H9 (cell line): ENCODE data around the gene SCN5A. TPM values are rescaled to one million over a fixed set of nuclear protein-coding genes. Genes with fewer than 3 reads are reported as not detected.

Source experiments
- DNase-seq: peaks from one replicate; pipeline ENCODE4 v3.0.0-alpha.2; 2017
- H2AFZ ChIP-seq: one replicate; pipeline ENCODE4 v1.6.1; 2013; ENCODE audit warnings: mild to moderate bottlenecking, low read length, control low read depth, moderate library complexity
- H2AK5ac ChIP-seq: 2 replicates; pipeline ENCODE4 v1.6.1; 2013; ENCODE audit warnings: low read length, control low read depth, mixed read lengths; ENCODE audit not compliant: insufficient read length
- H2BK120ac ChIP-seq: one replicate; pipeline ENCODE4 v1.6.1; 2013; ENCODE audit warnings: low read depth, mild to moderate bottlenecking, low read length, control low read depth, inconsistent platforms; ENCODE audit not compliant: poor library complexity, severe bottlenecking
- H2BK12ac ChIP-seq: 2 replicates; pipeline ENCODE4 v1.6.1; 2013; ENCODE audit warnings: low read length, control low read depth, mixed read lengths, low read depth; ENCODE audit not compliant: insufficient read length
- H2BK15ac ChIP-seq: 2 replicates; pipeline ENCODE4 v1.6.1; 2013; ENCODE audit warnings: low read depth, low read length, control low read depth
- H2BK20ac ChIP-seq: one replicate; pipeline ENCODE4 v1.6.1; 2013; ENCODE audit warnings: low read depth, mild to moderate bottlenecking, low read length, control low read depth, inconsistent platforms; ENCODE audit not compliant: poor library complexity, severe bottlenecking
- H2BK5ac ChIP-seq: 2 replicates; pipeline ENCODE4 v1.6.1; 2013; ENCODE audit warnings: low read length, control low read depth, mixed read lengths; ENCODE audit not compliant: insufficient read length
- H3K14ac ChIP-seq: 2 replicates; pipeline ENCODE4 v1.6.1; 2013; ENCODE audit warnings: low read length, control low read depth; ENCODE audit not compliant: insufficient read depth
- H3K18ac ChIP-seq: 2 replicates; pipeline ENCODE4 v1.6.1; 2013; ENCODE audit warnings: low read depth, mild to moderate bottlenecking, mixed read lengths, low read length, control low read depth; ENCODE audit not compliant: insufficient read length
- H3K23ac ChIP-seq: 2 replicates; pipeline ENCODE4 v1.6.1; 2013; ENCODE audit warnings: low read length, control low read depth, mixed read lengths, low read depth; ENCODE audit not compliant: insufficient read length
- H3K23me2 ChIP-seq: 2 replicates; pipeline ENCODE4 v1.6.1; 2013; ENCODE audit warnings: low read depth, mild to moderate bottlenecking, mixed read lengths, low read length, control low read depth; ENCODE audit not compliant: insufficient read length, poor library complexity, severe bottlenecking
- H3K27ac ChIP-seq: 2 replicates; pipeline ENCODE4 v1.5.1; 2013; ENCODE audit warnings: low read length, control low read depth, mixed read lengths, low read depth; ENCODE audit not compliant: insufficient read length
- H3K27me3 ChIP-seq: 2 replicates; pipeline ENCODE4 v1.6.1; 2013; ENCODE audit warnings: low read length, control low read depth, inconsistent platforms; ENCODE audit not compliant: insufficient read depth
- H3K4ac ChIP-seq: 2 replicates; pipeline ENCODE4 v1.6.1; 2013; ENCODE audit warnings: low read depth, mild to moderate bottlenecking, control low read depth, inconsistent platforms, low read length, moderate library complexity
- H3K4me1 ChIP-seq: 2 replicates; pipeline ENCODE4 v1.6.1; 2013; ENCODE audit warnings: low read length, control low read depth, inconsistent platforms; ENCODE audit not compliant: insufficient read depth
- H3K4me2 ChIP-seq: 2 replicates; pipeline ENCODE4 v1.6.1; 2013; ENCODE audit warnings: low read length, control low read depth, mixed read lengths; ENCODE audit not compliant: insufficient read length, insufficient read depth
- H3K56ac ChIP-seq: 2 replicates; pipeline ENCODE4 v1.6.1; 2013; ENCODE audit warnings: low read depth, mild to moderate bottlenecking, mixed read lengths, low read length, control low read depth; ENCODE audit not compliant: insufficient read length
- H3K79me1 ChIP-seq: 2 replicates; pipeline ENCODE4 v1.6.1; 2013; ENCODE audit warnings: low read depth, mild to moderate bottlenecking, moderate library complexity, low read length, control low read depth, inconsistent platforms; ENCODE audit not compliant: insufficient read depth, poor library complexity, severe bottlenecking
- H3K79me2 ChIP-seq: 2 replicates; pipeline ENCODE4 v1.6.1; 2013; ENCODE audit warnings: low read length, control low read depth, inconsistent platforms; ENCODE audit not compliant: insufficient read depth
- H3K9ac ChIP-seq: 2 replicates; pipeline ENCODE4 v1.6.1; 2013; ENCODE audit warnings: low read length, control low read depth, mixed read lengths; ENCODE audit not compliant: insufficient read length; ENCODE audit errors: extremely low read depth
- H3K9me3 ChIP-seq: one replicate; pipeline ENCODE4 v1.6.1; 2013; ENCODE audit warnings: low read depth, low read length, inconsistent platforms; ENCODE audit not compliant: control insufficient read depth
- H3T11ph ChIP-seq: one replicate; pipeline ENCODE4 v1.6.1; 2013; ENCODE audit warnings: mild to moderate bottlenecking, low read length, control low read depth, inconsistent platforms
- H4K20me1 ChIP-seq: one replicate; pipeline ENCODE4 v1.6.1; 2013; ENCODE audit not compliant: control insufficient read depth, insufficient read length, insufficient read depth
- H4K5ac ChIP-seq: 2 replicates; pipeline ENCODE4 v1.6.1; 2013; ENCODE audit warnings: low read depth, mild to moderate bottlenecking, mixed read lengths, low read length, control low read depth; ENCODE audit not compliant: insufficient read length
- H4K8ac ChIP-seq: replicated peaks from 2 replicates; pipeline ENCODE4 v1.6.1; 2013; ENCODE audit warnings: low read length, control low read depth, mixed read lengths, low read depth; ENCODE audit not compliant: insufficient read length
- H4K91ac ChIP-seq: 2 replicates; pipeline ENCODE4 v1.6.1; 2013; ENCODE audit warnings: low read depth, mild to moderate bottlenecking, moderate library complexity, mixed read lengths, low read length, control low read depth; ENCODE audit not compliant: insufficient read length
- H3K27ac Mint-ChIP-seq, 3 experiments: 2 replicates in 2 of 3; 3 replicates in 1 of 3; pipeline ENCODE4 v1.8.0; 2020 to 2021; ENCODE audit warnings: mixed read lengths in 3 of 3, mild to moderate bottlenecking in 1 of 3, moderate library complexity in 1 of 3
- H3K27me3 Mint-ChIP-seq: 2 replicates; pipeline ENCODE4 v1.8.0; 2021; ENCODE audit warnings: low read depth, mild to moderate bottlenecking, moderate library complexity, mixed read lengths
- H3K36me3 Mint-ChIP-seq, 3 experiments: 2 replicates in 2 of 3; 3 replicates in 1 of 3; pipeline ENCODE4 v1.8.0; 2020 to 2021; ENCODE audit warnings: low read depth in 3 of 3, mixed read lengths in 3 of 3; ENCODE audit not compliant: insufficient read depth in 1 of 3
- H3K4me1 Mint-ChIP-seq, 2 experiments: 2 replicates each; pipeline ENCODE4 v1.8.0; 2020; ENCODE audit warnings: mixed read lengths in 2 of 2
- H3K4me3 Mint-ChIP-seq, 2 experiments: 2 replicates in 1 of 2; 3 replicates in 1 of 2; pipeline ENCODE4 v1.8.0; 2020 to 2021; ENCODE audit warnings: mild to moderate bottlenecking in 2 of 2, mixed read lengths in 2 of 2, moderate library complexity in 1 of 2
- H3K9me3 Mint-ChIP-seq, 2 experiments: 2 replicates in 1 of 2; 3 replicates in 1 of 2; pipeline ENCODE4 v1.8.0; 2020; ENCODE audit warnings: mild to moderate bottlenecking in 2 of 2, mixed read lengths in 2 of 2, moderate library complexity in 1 of 2
- CTCF ChIP-seq: fragments of 200-600 bp; sonication (generic); conservative IDR thresholded peaks from 3 replicates; pipeline ENCODE4 v1.8.0; 2021; ENCODE audit warnings: antibody characterized with exemption, mild to moderate bottlenecking
- WGBS: extraction: QIAGEN DNeasy Blood & Tissue Kit; methylation state at CpG from one replicate; pipeline ENCODE4 v1.1.7; 2013; ENCODE audit warnings: missing lambda C conversion rate, low lambda C conversion rate, mixed read lengths; ENCODE audit not compliant: insufficient read length; ENCODE audit errors: extremely low coverage; 5-methylcytosine and 5-hydroxymethylcytosine counted together
- total RNA-seq: library from RNA; stranded (reverse); gene quantifications from 2 replicates; pipeline ENCODE4 v1.2.1, GENCODE V29; 2021

The SCN5A gene
- total RNA-seq, 1 experiment from 2014 or later, result 6.5 TPM

GRCh38 chr3:38640661-38641452, 8.6 kb downstream of the SCN5A start:
- Histone ChIP-seq H3K79me1 (no peaks in the 10 kb centered on the region), H3K23ac (no peak overlapping the region), H3K56ac (no peak overlapping the region), H2BK120ac (no peak overlapping the region), H3K27me3 (no peaks in the 10 kb centered on the region), H2BK15ac (no peak overlapping the region), H2AK5ac (no peak overlapping the region), H4K8ac (no peak overlapping the region), H3K23me2 (no peaks in the 10 kb centered on the region), H3K9ac (no peak overlapping the region), H3K4me2 (peak overlapping the region; percentile 55), H3K9me3 (no peaks in the 10 kb centered on the region), H3K14ac (no peak overlapping the region), H3K4ac (no peak overlapping the region), H3K79me2 (no peaks in the 10 kb centered on the region), H4K91ac (no peak overlapping the region), H4K5ac (no peak overlapping the region), H3K27ac (no peak overlapping the region), H2BK12ac (no peak overlapping the region), H3T11ph (no peak overlapping the region), H3K18ac (no peak overlapping the region), H4K20me1 (peaks cover 3% of the 10 kb centered on the region), H2AFZ (no peak overlapping the region), H2BK5ac (no peak overlapping the region), H2BK20ac (no peak overlapping the region), H3K4me1 (peaks cover 4% of the 10 kb centered on the region; the same call in 1 of the 2 replicates)
- Mint-ChIP-seq H3K36me3 (no peaks in the 10 kb centered on the region), H3K27me3 (peaks cover 39% of the 10 kb centered on the region), H3K9me3 (no peaks in the 10 kb centered on the region), H3K4me1 (peaks cover 41 to 60% of the 10 kb centered on the region in 2 experiments), H3K27ac (peak overlapping the region in 1 of 3 experiments; percentile 85; a peak in 1 of 7 replicates), H3K4me3 (peak overlapping the region; percentile 33 to 65)
- peak; percentile 90 for DNase-seq
- no CpG with 5 or more reads among the region's 18 CpGs for WGBS
- no peak for TF ChIP-seq CTCF
